Neural cell (in vitro differentiated cells): ENCODE measurements around the gene BCAT1. TPM values are rescaled to one million over a fixed set of nuclear protein-coding genes. Genes with fewer than 3 reads are reported as not detected.

Source experiments
- H2AFZ ChIP-seq: fragments of 200-600, 300-800 bp; sonication (generic), shearing (Covaris generic); 2 replicates; pipeline ENCODE4 v1.6.0; 2014; ENCODE audit warnings: low read depth, mild to moderate bottlenecking, antibody characterized with exemption, low read length, moderate library complexity
- H3F3A ChIP-seq: fragments of 200-600 bp; shearing (Covaris generic); 2 replicates; pipeline ENCODE4 v1.6.1; 2016; ENCODE audit warnings: mild to moderate bottlenecking, moderate library complexity, mixed read lengths, antibody characterized with exemption, low read length; ENCODE audit not compliant: insufficient read depth, poor library complexity, severe bottlenecking
- H3K27ac ChIP-seq: fragments of 200-600, 300-800 bp; sonication (generic), shearing (Covaris generic); 2 replicates; pipeline ENCODE4 v1.5.1; 2014; ENCODE audit warnings: mild to moderate bottlenecking, low read length, moderate library complexity
- H3K27me3 ChIP-seq: fragments of 300-800, 200-600 bp; sonication (generic), shearing (Covaris generic); 2 replicates; pipeline ENCODE4 v1.6.0; 2014; ENCODE audit warnings: mild to moderate bottlenecking, low read depth, low read length, moderate library complexity; ENCODE audit not compliant: insufficient read depth
- H3K36me3 ChIP-seq: fragments of 300-800, 200-600 bp; sonication (generic), shearing (Covaris generic); 2 replicates; pipeline ENCODE4 v1.5.1; 2014; ENCODE audit warnings: mild to moderate bottlenecking, antibody characterized with exemption, low read length, moderate library complexity; ENCODE audit not compliant: insufficient read depth
- H3K4me2 ChIP-seq: fragments of 300-800, 200-600 bp; sonication (generic), shearing (Covaris generic); 2 replicates; pipeline ENCODE4 v1.6.0; 2014; ENCODE audit warnings: mild to moderate bottlenecking, low read length
- H3K4me3 ChIP-seq: fragments of 300-800, 200-600 bp; sonication (generic), shearing (Covaris generic); 2 replicates; pipeline ENCODE4 v1.5.1; 2014; ENCODE audit warnings: mild to moderate bottlenecking, low read length, moderate library complexity
- H3K79me2 ChIP-seq: fragments of 200-600 bp; shearing (Covaris generic); replicated peaks from 2 replicates; pipeline ENCODE4 v1.6.0; 2014; ENCODE audit warnings: mild to moderate bottlenecking, low read length, moderate library complexity; ENCODE audit not compliant: insufficient read depth
- H3K9ac ChIP-seq: fragments of 300-800, 200-600 bp; sonication (generic), shearing (Covaris generic); 2 replicates; pipeline ENCODE4 v1.6.1; 2016; ENCODE audit warnings: mild to moderate bottlenecking, low read length, mixed read lengths
- H3K9me2 ChIP-seq: fragments of 200-600 bp; shearing (Covaris generic); 2 replicates; pipeline ENCODE4 v1.6.1; 2016; ENCODE audit warnings: mild to moderate bottlenecking, low read length, mixed read lengths; ENCODE audit not compliant: insufficient read depth
- H3K9me3 ChIP-seq: fragments of 200-600, 300-800 bp; sonication (generic), shearing (Covaris generic); 2 replicates; pipeline ENCODE4 v1.6.1; 2016; ENCODE audit warnings: mild to moderate bottlenecking, mixed run types, low read length, moderate library complexity, mixed read lengths
- H4K20me1 ChIP-seq: fragments of 200-600 bp; shearing (Covaris generic); 2 replicates; pipeline ENCODE4 v1.6.1; 2016; ENCODE audit warnings: mild to moderate bottlenecking, mixed run types; ENCODE audit not compliant: insufficient read depth
- EP300 ChIP-seq: fragments of 450-650 bp; conservative IDR thresholded peaks from 2 replicates; pipeline ENCODE4 v1.6.1; 2014; ENCODE audit warnings: antibody characterized with exemption, mild to moderate bottlenecking, moderate library complexity; ENCODE audit not compliant: poor library complexity, severe bottlenecking
- EZH2 ChIP-seq: fragments of 200-600, 300-800 bp; shearing (Covaris generic), sonication (generic); IDR thresholded peaks from 2 replicates; pipeline ENCODE4 v1.6.1; 2014; ENCODE audit warnings: antibody characterized with exemption, low read length, borderline replicate concordance, mild to moderate bottlenecking; ENCODE audit not compliant: insufficient read depth, poor library complexity, severe bottlenecking
- MXI1 ChIP-seq: fragments of 450-650 bp; conservative IDR thresholded peaks from 2 replicates; pipeline ENCODE4 v1.6.1; 2014; ENCODE audit warnings: antibody characterized with exemption, mild to moderate bottlenecking; ENCODE audit not compliant: poor library complexity, severe bottlenecking
- POLR2AphosphoS5 ChIP-seq: IDR thresholded peaks from 2 replicates; pipeline ENCODE4 v1.6.1; 2012
- RAD21 ChIP-seq: fragments of 450-650 bp; conservative IDR thresholded peaks from 2 replicates; pipeline ENCODE4 v1.6.1; 2014; ENCODE audit warnings: antibody characterized with exemption, mild to moderate bottlenecking, moderate library complexity
- SMC3 ChIP-seq: fragments of 450-650 bp; conservative IDR thresholded peaks from 2 replicates; pipeline ENCODE4 v1.6.1; 2014; ENCODE audit warnings: antibody characterized with exemption, mild to moderate bottlenecking, moderate library complexity; ENCODE audit not compliant: poor library complexity
- TAF1 ChIP-seq: IDR thresholded peaks from 2 replicates; pipeline ENCODE4 v1.6.1; 2012; ENCODE audit warnings: low read depth
- polyA plus RNA-seq: library from polyadenylated mRNA; depleted of rRNA; stranded (reverse); fragments of >200 nt; gene quantifications from 2 replicates; pipeline ENCODE4 v1.2.3, GENCODE V29; 2014
- TF ChIP-seq, protein P1 (sequence below): IDR thresholded peaks from 2 replicates; pipeline ENCODE4 v1.6.1; 2012; ENCODE audit warnings: borderline replicate concordance
- TF ChIP-seq, protein P2 (sequence below): fragments of 450-650 bp; IDR thresholded peaks from 2 replicates; pipeline ENCODE4 v1.5.1; 2014; ENCODE audit warnings: antibody characterized with exemption, mild to moderate bottlenecking, moderate library complexity; ENCODE audit not compliant: poor library complexity, severe bottlenecking

The BCAT1 gene
- polyA plus RNA-seq, 1 donor from 2014 or later, result 31.3 TPM

DNA sequence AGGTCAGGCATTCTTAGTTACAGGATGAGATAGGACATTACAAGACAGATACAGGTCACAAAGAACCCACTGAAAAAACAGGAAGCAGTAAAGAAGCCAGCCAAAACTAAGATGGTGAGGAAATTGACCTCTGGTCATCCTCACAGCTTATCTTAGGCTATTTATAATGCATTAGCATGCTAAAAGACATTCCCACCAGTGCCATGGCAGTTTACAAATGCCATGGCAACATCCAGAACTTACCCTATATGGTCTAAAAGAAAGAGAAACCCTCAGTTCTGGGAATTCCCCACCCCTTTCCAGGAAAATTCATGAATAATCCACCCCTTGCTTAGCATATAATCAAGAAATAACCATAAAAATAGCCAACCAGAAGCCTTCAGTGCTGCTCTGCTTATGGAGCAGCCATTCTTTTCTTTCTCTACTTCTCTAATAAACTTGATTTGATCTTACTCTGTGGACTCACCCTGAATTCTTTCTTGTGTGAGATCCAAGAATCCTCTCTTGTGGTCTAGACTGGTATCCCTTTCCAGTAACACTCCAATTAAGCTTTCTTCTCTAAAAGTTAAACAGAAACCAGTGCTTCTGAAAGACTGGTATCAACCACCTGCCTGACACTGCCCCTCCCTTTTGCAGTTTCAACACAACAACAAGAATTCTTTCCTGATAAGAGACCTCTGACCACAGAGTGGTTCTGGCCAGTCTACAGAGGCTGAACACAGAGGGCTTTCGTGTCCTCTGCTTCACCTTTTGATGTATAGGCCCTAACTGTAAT lies 86.9 kb downstream of the BCAT1 start:
- Histone ChIP-seq H3K36me3 (peaks cover 11% of the 10 kb centered on the region), H3K9ac (no peak overlapping the region), H3K4me2 (no peak overlapping the region), H3K79me2 (no peaks in the 10 kb centered on the region), H4K20me1 (no peaks in the 10 kb centered on the region), H3F3A (no peaks in the 10 kb centered on the region), H3K9me2 (no peaks in the 10 kb centered on the region), H3K27ac (no peak overlapping the region), H3K9me3 (peaks cover 12% of the 10 kb centered on the region), H2AFZ (no peak overlapping the region), H3K27me3 (no peaks in the 10 kb centered on the region), H3K4me3 (no peak overlapping the region)
- TF ChIP-seq EP300, result no peak
- no peak for TF ChIP-seq POLR2AphosphoS5
- no peak for TF ChIP-seq MXI1
- TF ChIP-seq RAD21, result no peak
- TF ChIP-seq EZH2, result no peak
- TF ChIP-seq, protein P1, sequence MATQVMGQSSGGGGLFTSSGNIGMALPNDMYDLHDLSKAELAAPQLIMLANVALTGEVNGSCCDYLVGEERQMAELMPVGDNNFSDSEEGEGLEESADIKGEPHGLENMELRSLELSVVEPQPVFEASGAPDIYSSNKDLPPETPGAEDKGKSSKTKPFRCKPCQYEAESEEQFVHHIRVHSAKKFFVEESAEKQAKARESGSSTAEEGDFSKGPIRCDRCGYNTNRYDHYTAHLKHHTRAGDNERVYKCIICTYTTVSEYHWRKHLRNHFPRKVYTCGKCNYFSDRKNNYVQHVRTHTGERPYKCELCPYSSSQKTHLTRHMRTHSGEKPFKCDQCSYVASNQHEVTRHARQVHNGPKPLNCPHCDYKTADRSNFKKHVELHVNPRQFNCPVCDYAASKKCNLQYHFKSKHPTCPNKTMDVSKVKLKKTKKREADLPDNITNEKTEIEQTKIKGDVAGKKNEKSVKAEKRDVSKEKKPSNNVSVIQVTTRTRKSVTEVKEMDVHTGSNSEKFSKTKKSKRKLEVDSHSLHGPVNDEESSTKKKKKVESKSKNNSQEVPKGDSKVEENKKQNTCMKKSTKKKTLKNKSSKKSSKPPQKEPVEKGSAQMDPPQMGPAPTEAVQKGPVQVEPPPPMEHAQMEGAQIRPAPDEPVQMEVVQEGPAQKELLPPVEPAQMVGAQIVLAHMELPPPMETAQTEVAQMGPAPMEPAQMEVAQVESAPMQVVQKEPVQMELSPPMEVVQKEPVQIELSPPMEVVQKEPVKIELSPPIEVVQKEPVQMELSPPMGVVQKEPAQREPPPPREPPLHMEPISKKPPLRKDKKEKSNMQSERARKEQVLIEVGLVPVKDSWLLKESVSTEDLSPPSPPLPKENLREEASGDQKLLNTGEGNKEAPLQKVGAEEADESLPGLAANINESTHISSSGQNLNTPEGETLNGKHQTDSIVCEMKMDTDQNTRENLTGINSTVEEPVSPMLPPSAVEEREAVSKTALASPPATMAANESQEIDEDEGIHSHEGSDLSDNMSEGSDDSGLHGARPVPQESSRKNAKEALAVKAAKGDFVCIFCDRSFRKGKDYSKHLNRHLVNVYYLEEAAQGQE, result no peak
- TF ChIP-seq, protein P2, sequence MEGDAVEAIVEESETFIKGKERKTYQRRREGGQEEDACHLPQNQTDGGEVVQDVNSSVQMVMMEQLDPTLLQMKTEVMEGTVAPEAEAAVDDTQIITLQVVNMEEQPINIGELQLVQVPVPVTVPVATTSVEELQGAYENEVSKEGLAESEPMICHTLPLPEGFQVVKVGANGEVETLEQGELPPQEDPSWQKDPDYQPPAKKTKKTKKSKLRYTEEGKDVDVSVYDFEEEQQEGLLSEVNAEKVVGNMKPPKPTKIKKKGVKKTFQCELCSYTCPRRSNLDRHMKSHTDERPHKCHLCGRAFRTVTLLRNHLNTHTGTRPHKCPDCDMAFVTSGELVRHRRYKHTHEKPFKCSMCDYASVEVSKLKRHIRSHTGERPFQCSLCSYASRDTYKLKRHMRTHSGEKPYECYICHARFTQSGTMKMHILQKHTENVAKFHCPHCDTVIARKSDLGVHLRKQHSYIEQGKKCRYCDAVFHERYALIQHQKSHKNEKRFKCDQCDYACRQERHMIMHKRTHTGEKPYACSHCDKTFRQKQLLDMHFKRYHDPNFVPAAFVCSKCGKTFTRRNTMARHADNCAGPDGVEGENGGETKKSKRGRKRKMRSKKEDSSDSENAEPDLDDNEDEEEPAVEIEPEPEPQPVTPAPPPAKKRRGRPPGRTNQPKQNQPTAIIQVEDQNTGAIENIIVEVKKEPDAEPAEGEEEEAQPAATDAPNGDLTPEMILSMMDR, result no peak
- TF ChIP-seq SMC3, result no peak
- TF ChIP-seq TAF1, result no peak

DNA sequence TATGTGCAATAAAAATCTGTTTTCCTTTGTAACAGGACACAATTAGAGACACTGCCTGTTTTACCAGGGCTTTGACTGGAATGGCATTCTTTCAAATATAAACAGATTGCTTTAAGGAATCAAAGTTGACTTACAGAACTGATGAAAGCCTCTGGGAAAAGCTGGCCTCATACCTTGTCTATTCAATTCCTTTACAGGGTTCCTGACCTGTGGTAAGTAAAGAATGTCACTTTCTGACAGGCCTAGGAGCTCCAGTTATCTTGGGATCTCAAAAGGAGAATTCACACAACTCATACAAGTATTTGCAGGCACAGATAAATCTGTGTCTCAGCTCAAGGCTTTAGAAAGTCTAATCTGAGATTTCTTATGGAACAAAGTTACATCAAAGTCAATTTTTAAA lies 88.4 kb downstream of the BCAT1 start:
- no peak overlapping the region for H3K27ac ChIP-seq
- no peaks in the 10 kb centered on the region for H3K79me2 ChIP-seq
- H3K36me3 ChIP-seq, result peaks cover 11% of the 10 kb centered on the region
- H3K9me3 ChIP-seq, result peaks cover 12% of the 10 kb centered on the region
- no peaks in the 10 kb centered on the region for H3K9me2 ChIP-seq
- H3K4me3 ChIP-seq, result no peak overlapping the region
- no peak overlapping the region for H3K4me2 ChIP-seq
- TF ChIP-seq TAF1 (no peak), SMC3 (no peak), POLR2AphosphoS5 (no peak), RAD21 (no peak), EP300 (no peak), EZH2 (no peak), MXI1 (no peak)
- TF ChIP-seq, protein P2, result no peak
- TF ChIP-seq, protein P1, result no peak
- H3K27me3 ChIP-seq, result no peaks in the 10 kb centered on the region
- no peak overlapping the region for H2AFZ ChIP-seq
- no peak overlapping the region for H3K9ac ChIP-seq
- H3F3A ChIP-seq, result no peaks in the 10 kb centered on the region
- no peaks in the 10 kb centered on the region for H4K20me1 ChIP-seq
